Measurements from ENCODE around the gene SNX13.

DNA sequence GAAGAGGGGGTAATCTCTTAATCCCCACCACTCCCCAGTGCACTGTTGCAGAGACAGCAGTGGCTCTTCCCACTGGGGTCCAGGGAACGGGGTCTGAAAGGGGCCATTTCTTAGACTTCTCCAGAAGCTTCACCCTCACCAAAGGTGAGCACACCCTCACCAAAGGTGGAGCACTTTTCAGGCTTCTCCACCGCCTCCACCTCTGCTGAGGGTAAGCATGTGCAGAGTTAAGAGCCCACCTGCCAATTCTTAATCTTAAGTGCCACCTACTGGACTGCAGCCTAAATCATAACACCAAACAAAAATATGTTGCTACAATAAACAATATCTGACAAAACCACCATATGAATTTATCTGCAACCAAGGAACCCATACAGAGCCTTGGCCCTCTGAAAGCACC, 27.0 kb downstream of the SNX13 start:
- TF ChIP-seq, protein P1, sequence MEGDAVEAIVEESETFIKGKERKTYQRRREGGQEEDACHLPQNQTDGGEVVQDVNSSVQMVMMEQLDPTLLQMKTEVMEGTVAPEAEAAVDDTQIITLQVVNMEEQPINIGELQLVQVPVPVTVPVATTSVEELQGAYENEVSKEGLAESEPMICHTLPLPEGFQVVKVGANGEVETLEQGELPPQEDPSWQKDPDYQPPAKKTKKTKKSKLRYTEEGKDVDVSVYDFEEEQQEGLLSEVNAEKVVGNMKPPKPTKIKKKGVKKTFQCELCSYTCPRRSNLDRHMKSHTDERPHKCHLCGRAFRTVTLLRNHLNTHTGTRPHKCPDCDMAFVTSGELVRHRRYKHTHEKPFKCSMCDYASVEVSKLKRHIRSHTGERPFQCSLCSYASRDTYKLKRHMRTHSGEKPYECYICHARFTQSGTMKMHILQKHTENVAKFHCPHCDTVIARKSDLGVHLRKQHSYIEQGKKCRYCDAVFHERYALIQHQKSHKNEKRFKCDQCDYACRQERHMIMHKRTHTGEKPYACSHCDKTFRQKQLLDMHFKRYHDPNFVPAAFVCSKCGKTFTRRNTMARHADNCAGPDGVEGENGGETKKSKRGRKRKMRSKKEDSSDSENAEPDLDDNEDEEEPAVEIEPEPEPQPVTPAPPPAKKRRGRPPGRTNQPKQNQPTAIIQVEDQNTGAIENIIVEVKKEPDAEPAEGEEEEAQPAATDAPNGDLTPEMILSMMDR (IDR thresholded peaks at IDR 0.05) = no peak
- no peak for TF ChIP-seq POLR2A (IDR thresholded peaks at IDR 0.05)

Data from lower leg skin (tissue), 3 donors.